PFSK-1 (cell line): Measurements from ENCODE around the gene SSH3.

Source experiments
- FOXP2 ChIP-seq: optimal IDR thresholded peaks from 2 replicates; pipeline ENCODE3; 2011; ENCODE audit warnings: borderline replicate concordance, control low read depth, inconsistent platforms; ENCODE audit not compliant: insufficient read depth; ENCODE audit errors: extremely low read length, extremely low read depth
- POLR2AphosphoS5 ChIP-seq: IDR thresholded peaks from 2 replicates; pipeline ENCODE4 v1.6.1; 2012; ENCODE audit warnings: low read depth, mild to moderate bottlenecking, control low read depth, low read length, moderate library complexity
- SIN3A ChIP-seq: IDR thresholded peaks from 2 replicates; pipeline ENCODE4 v1.6.1; 2012; ENCODE audit warnings: mild to moderate bottlenecking, low read length, moderate library complexity, borderline replicate concordance; ENCODE audit not compliant: insufficient read depth
- TAF1 ChIP-seq: IDR thresholded peaks from 2 replicates; pipeline ENCODE4 v1.6.1; 2012; ENCODE audit warnings: low read length, control low read depth, borderline replicate concordance; ENCODE audit not compliant: insufficient read depth
- TF ChIP-seq, protein P1 (sequence below), 2 experiments: IDR thresholded peaks; 2 replicates each; pipeline versions ENCODE4 v1.6.1 to v1.8.0; 2011 to 2012; ENCODE audit warnings: low read depth in 2 of 2, low read length in 2 of 2, control low read depth in 1 of 2, inconsistent platforms in 1 of 2, mild to moderate bottlenecking in 1 of 2, moderate library complexity in 1 of 2; ENCODE audit not compliant: insufficient read depth in 1 of 2

Gene SSH3

DNA sequence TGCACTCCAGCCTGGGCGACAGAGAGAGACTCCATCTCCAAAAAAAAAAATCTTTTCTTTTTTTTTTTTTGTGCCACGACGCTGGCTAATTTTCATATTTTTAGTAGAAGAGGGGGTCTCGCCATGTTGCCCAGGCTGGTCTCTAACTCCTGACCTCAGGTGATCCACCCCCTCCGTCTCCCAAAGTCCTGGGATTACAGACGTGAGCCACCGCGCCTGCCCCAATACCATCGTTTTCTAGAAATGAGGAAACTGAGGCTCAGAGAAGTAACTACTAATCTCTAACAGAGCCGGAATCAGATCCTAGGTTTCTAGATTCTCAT is 13.5 kb downstream of the SSH3 start:
- no peak for TF ChIP-seq SIN3A
- no peak for TF ChIP-seq TAF1
- TF ChIP-seq FOXP2 = no peak
- TF ChIP-seq POLR2AphosphoS5 = no peak
- TF ChIP-seq, protein P1, sequence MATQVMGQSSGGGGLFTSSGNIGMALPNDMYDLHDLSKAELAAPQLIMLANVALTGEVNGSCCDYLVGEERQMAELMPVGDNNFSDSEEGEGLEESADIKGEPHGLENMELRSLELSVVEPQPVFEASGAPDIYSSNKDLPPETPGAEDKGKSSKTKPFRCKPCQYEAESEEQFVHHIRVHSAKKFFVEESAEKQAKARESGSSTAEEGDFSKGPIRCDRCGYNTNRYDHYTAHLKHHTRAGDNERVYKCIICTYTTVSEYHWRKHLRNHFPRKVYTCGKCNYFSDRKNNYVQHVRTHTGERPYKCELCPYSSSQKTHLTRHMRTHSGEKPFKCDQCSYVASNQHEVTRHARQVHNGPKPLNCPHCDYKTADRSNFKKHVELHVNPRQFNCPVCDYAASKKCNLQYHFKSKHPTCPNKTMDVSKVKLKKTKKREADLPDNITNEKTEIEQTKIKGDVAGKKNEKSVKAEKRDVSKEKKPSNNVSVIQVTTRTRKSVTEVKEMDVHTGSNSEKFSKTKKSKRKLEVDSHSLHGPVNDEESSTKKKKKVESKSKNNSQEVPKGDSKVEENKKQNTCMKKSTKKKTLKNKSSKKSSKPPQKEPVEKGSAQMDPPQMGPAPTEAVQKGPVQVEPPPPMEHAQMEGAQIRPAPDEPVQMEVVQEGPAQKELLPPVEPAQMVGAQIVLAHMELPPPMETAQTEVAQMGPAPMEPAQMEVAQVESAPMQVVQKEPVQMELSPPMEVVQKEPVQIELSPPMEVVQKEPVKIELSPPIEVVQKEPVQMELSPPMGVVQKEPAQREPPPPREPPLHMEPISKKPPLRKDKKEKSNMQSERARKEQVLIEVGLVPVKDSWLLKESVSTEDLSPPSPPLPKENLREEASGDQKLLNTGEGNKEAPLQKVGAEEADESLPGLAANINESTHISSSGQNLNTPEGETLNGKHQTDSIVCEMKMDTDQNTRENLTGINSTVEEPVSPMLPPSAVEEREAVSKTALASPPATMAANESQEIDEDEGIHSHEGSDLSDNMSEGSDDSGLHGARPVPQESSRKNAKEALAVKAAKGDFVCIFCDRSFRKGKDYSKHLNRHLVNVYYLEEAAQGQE (IDR thresholded peaks at IDR 0.05; ENCODE audit: insufficient read depth in 1 of 2, low read depth in 2 of 2, low read length in 2 of 2) = no peak

DNA sequence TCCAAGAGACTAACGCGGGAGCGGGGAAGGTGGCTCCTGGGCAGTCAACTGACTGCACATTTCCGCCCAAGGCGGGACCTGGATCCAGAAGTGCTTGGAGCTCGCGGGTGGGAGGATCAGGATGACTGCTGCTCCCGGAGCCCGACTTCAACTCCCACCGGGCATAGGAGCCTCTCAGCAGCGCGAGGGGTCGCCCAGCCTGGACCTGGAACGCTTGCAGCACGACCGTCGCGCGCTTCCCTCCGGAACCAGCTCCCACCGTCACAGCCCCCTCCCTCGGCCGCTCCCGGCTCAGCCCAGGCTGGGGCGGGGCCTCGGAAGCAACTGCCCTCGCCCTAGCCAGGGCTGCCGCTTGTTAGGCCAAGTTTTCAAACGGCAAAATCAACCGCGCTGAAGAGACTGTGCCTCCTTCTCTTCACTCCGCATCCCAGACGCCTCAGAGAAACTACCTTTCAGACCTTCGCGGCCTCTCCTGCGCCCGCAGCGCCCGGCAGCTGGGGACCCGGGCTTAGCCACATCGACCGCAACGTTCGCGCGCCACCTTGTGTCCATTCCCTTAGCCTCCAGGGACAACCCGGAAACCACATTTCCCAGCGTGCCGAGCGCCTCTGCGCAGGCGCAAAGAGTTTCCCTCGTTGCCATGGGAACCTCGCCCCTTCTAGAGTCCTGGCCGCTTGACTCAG is 14.0 kb downstream of the SSH3 start:
- no peak for TF ChIP-seq FOXP2
- no peak for TF ChIP-seq SIN3A
- 0 out of 2 replicates have a peak, but pooled peaks have one; percentile 66 for TF ChIP-seq TAF1
- TF ChIP-seq POLR2AphosphoS5 = peak; percentile 93
- TF ChIP-seq, protein P1 (IDR thresholded peaks at IDR 0.05; ENCODE audit: insufficient read depth in 1 of 2, low read depth in 2 of 2, low read length in 2 of 2) = no peak

DNA sequence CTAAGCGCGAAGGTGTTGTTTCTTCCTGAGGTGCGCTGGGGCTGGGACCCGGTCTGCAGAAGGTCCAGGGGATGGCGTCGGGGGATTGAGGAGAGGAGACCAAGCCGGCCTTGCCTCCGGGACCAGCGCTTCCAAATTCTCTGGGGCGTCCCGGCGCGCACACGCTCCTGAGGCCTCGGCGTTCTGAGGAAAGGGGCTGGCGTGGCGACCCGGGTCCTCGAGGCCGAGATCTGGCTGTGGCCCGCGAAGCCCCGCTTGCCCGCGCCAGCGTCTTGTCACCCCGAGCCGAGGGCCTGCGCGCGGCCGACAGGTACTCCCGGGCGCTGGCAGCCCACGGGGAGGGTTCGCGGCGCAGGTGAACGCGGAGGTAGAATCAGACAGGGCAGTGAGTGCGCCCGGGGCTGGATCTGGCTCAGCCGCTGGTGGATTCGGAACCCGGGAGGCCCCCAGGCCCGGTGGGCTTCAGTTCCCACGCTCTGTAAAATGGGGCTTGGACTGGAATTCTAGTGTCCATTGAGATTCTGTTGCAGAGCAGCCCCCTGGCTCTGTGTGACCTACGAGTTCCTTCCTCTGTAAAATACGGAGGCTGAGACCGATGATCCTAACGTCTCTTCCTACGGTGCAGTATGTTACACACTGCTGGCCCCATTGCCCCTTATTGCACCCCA is 14.7 kb downstream of the SSH3 start:
- TF ChIP-seq FOXP2 (no peak), SIN3A (0 out of 2 replicates have a peak, but pooled peaks have one; percentile 21)

DNA sequence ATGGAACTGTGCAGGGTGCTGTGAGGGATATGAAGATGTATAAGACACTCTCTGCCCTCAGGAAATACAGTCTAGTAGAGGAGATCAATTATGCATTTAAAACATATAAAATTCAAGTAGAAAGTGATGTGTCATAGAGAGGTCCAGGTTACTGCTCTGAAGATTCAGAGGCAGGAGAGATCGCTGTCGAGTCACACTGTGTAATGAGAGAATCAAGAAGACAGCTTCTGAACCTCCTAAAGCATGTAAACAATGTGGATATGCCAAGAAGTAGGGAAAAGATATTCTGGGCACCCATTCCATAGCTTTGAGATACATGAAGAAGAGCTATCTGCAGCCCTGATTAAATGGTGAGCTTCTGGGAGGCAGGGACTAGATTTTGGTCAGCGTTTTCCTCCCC is 16.7 kb downstream of the SSH3 start:
- TF ChIP-seq TAF1 (no peak), FOXP2 (no peak), SIN3A (no peak), POLR2AphosphoS5 (no peak)
- TF ChIP-seq, protein P1 (IDR thresholded peaks at IDR 0.05; ENCODE audit: insufficient read depth in 1 of 2, low read depth in 2 of 2, low read length in 2 of 2) = no peak

DNA sequence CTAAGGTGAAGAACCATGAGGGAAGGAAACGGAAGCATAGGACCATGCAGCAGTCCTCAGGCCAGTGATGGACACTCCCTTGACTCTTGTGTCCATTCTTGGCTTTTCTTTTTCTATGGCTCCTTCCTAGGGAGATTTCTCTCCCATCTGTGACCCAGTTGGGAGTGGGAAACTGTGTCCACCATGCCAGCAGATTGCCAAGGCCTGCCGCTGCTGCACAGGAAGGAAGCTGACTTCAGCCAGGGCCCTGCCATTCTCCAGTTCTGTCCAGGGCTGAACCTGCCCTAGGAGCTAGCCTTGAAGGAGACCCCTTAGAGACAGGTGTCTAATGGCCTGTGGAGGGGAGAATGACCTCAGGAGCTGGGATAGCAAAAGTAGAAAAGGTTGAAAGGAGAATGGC is 17.4 kb downstream of the SSH3 start:
- TF ChIP-seq TAF1 = no peak
- TF ChIP-seq FOXP2 = no peak
- no peak for TF ChIP-seq SIN3A

DNA sequence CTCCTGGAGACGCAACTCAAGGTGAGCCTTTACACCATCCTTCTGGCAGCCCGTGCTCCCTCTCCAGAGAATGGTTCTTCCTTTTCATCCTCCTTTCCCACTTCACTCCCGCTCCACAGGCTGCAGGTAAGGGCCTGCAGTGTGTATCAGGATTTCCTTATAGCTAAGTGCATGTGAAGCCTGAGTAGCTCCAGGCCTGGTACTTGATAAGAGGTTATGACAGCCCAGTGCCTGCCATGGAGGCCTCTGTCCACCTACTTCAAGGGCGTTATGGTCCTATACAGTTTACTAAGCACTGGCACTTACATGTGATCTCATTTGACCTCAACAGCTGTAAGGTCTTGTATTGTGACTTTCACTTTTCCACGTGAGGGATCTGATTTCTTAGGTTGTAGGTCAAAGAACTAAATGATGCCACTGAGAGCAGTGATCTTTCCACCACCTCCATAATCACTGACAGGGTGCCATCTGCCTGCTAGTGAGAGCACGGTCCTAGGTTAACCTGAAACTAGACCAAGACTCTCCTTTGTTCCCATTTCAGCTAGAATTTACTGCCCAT is 18.1 kb downstream of the SSH3 start:
- no peak for TF ChIP-seq FOXP2
- no peak for TF ChIP-seq TAF1
- no peak for TF ChIP-seq POLR2AphosphoS5
- no peak for TF ChIP-seq SIN3A
- TF ChIP-seq, protein P1 (IDR thresholded peaks at IDR 0.05; ENCODE audit: insufficient read depth in 1 of 2, low read depth in 2 of 2, low read length in 2 of 2) = no peak
